Neural cell (in vitro differentiated cells): Measurements from ENCODE around the gene DGKI.

Source experiments
- EP300 ChIP-seq: fragments of 450-650 bp; conservative IDR thresholded peaks from 2 replicates; pipeline ENCODE4 v1.6.1; 2014; ENCODE audit warnings: antibody characterized with exemption, mild to moderate bottlenecking, moderate library complexity; ENCODE audit not compliant: poor library complexity, severe bottlenecking
- EZH2 ChIP-seq: fragments of 200-600, 300-800 bp; shearing (Covaris generic), sonication (generic); IDR thresholded peaks from 2 replicates; pipeline ENCODE4 v1.6.1; 2014; ENCODE audit warnings: antibody characterized with exemption, low read length, borderline replicate concordance, mild to moderate bottlenecking; ENCODE audit not compliant: insufficient read depth, poor library complexity, severe bottlenecking
- MXI1 ChIP-seq: fragments of 450-650 bp; conservative IDR thresholded peaks from 2 replicates; pipeline ENCODE4 v1.6.1; 2014; ENCODE audit warnings: antibody characterized with exemption, mild to moderate bottlenecking; ENCODE audit not compliant: poor library complexity, severe bottlenecking
- POLR2AphosphoS5 ChIP-seq: IDR thresholded peaks from 2 replicates; pipeline ENCODE4 v1.6.1; 2012
- RAD21 ChIP-seq: fragments of 450-650 bp; conservative IDR thresholded peaks from 2 replicates; pipeline ENCODE4 v1.6.1; 2014; ENCODE audit warnings: antibody characterized with exemption, mild to moderate bottlenecking, moderate library complexity
- SMC3 ChIP-seq: fragments of 450-650 bp; conservative IDR thresholded peaks from 2 replicates; pipeline ENCODE4 v1.6.1; 2014; ENCODE audit warnings: antibody characterized with exemption, mild to moderate bottlenecking, moderate library complexity; ENCODE audit not compliant: poor library complexity
- TAF1 ChIP-seq: IDR thresholded peaks from 2 replicates; pipeline ENCODE4 v1.6.1; 2012; ENCODE audit warnings: low read depth
- TF ChIP-seq, protein P1 (sequence below): fragments of 450-650 bp; IDR thresholded peaks from 2 replicates; pipeline ENCODE4 v1.5.1; 2014; ENCODE audit warnings: antibody characterized with exemption, mild to moderate bottlenecking, moderate library complexity; ENCODE audit not compliant: poor library complexity, severe bottlenecking

DNA sequence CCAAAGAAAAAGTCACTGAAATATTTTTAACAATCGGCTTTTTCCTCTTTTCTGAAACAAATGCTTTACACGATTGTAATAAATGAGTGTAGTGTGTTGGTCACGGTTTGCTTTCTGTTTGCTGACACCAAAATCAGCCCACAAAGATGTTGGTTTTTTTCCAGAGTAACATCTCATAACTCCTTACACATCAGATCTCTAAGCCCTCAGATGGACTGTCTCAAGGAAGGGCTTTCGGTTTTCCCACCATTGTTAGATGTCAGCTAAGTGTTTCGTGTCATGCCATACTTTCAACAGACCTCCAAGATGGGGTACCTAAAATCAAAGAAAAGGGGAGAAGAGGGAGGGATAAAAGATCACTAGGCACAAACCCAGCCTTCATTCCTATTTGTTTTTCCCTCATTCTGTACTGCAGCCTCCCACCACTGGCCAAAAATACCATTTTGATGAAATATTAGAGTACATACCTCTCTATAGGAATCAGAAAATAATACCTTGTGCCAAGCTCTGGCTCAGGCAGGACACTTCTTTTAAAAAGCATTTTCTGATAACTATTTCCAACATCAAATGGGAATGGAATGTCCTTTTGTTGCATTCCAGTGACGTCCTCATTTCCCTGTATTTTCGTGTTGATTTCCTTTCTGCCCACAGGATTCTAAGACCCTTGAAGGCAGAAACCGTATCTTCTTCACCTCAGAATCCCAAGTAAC, 159.1 kb downstream of the DGKI start:
- TF ChIP-seq, protein P1, sequence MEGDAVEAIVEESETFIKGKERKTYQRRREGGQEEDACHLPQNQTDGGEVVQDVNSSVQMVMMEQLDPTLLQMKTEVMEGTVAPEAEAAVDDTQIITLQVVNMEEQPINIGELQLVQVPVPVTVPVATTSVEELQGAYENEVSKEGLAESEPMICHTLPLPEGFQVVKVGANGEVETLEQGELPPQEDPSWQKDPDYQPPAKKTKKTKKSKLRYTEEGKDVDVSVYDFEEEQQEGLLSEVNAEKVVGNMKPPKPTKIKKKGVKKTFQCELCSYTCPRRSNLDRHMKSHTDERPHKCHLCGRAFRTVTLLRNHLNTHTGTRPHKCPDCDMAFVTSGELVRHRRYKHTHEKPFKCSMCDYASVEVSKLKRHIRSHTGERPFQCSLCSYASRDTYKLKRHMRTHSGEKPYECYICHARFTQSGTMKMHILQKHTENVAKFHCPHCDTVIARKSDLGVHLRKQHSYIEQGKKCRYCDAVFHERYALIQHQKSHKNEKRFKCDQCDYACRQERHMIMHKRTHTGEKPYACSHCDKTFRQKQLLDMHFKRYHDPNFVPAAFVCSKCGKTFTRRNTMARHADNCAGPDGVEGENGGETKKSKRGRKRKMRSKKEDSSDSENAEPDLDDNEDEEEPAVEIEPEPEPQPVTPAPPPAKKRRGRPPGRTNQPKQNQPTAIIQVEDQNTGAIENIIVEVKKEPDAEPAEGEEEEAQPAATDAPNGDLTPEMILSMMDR, result no peak
- TF ChIP-seq POLR2AphosphoS5, result no peak
- TF ChIP-seq EP300, result no peak
- no peak for TF ChIP-seq RAD21
- TF ChIP-seq EZH2, result no peak
- no peak for TF ChIP-seq TAF1
- TF ChIP-seq SMC3, result no peak
- no peak for TF ChIP-seq MXI1
